MM.1S (cell line): ENCODE data around the gene ZNF555.

Source experiments
- DNase-seq: peaks from one replicate; pipeline ENCODE4 v3.0.0-alpha.2; 2015
- H2AFZ ChIP-seq: fragments of 300-600 bp; sonication (generic); 2 replicates; pipeline ENCODE4 v1.6.0; 2016; ENCODE audit warnings: antibody characterized with exemption, low read length
- H3F3A ChIP-seq: fragments of 300-600 bp; sonication (generic); 2 replicates; pipeline ENCODE4 v1.6.1; 2016; ENCODE audit warnings: mild to moderate bottlenecking, antibody characterized with exemption, low read length, moderate library complexity, mixed read lengths; ENCODE audit not compliant: insufficient read depth
- H3K27ac ChIP-seq: fragments of 300-600 bp; sonication (generic); 2 replicates; pipeline ENCODE4 v1.5.1; 2016; ENCODE audit warnings: mild to moderate bottlenecking, low read length
- H3K27me3 ChIP-seq: fragments of 300-600 bp; sonication (generic); replicated peaks from 2 replicates; pipeline ENCODE4 v1.6.0; 2016; ENCODE audit warnings: low read length; ENCODE audit not compliant: insufficient read depth
- H3K36me3 ChIP-seq: fragments of 300-600 bp; sonication (generic); replicated peaks from 2 replicates; pipeline ENCODE4 v1.6.1; 2016; ENCODE audit warnings: mild to moderate bottlenecking, low read length, mixed read lengths; ENCODE audit not compliant: insufficient read depth
- H3K4me1 ChIP-seq: fragments of 300-600 bp; sonication (generic); 2 replicates; pipeline ENCODE4 v1.6.1; 2016; ENCODE audit warnings: low read length, mixed read lengths
- H3K4me2 ChIP-seq: fragments of 300-600 bp; sonication (generic); 2 replicates; pipeline ENCODE4 v1.6.0; 2016; ENCODE audit warnings: low read depth, low read length
- H3K4me3 ChIP-seq: fragments of 300-600 bp; sonication (generic); 2 replicates; pipeline ENCODE4 v1.5.1; 2016; ENCODE audit warnings: low read length, mixed read lengths
- H3K79me2 ChIP-seq: fragments of 300-600 bp; sonication (generic); 2 replicates; pipeline ENCODE4 v1.6.1; 2016; ENCODE audit warnings: mixed run types, low read length, mixed read lengths
- H3K9ac ChIP-seq: fragments of 300-600 bp; sonication (generic); 2 replicates; pipeline ENCODE4 v1.6.1; 2016; ENCODE audit warnings: low read length, mixed read lengths
- H3K9me2 ChIP-seq: fragments of 300-600 bp; sonication (generic); replicated peaks from 2 replicates; pipeline ENCODE4 v1.6.1; 2016; ENCODE audit warnings: mild to moderate bottlenecking, low read length, mixed read lengths; ENCODE audit not compliant: insufficient read depth
- H3K9me3 ChIP-seq: fragments of 300-600 bp; sonication (generic); replicated peaks from 2 replicates; pipeline ENCODE4 v1.6.1; 2016; ENCODE audit warnings: mild to moderate bottlenecking, low read length, mixed read lengths; ENCODE audit not compliant: insufficient read depth
- H4K20me1 ChIP-seq: fragments of 300-600 bp; sonication (generic); 2 replicates; pipeline ENCODE4 v1.6.1; 2016; ENCODE audit warnings: mild to moderate bottlenecking, low read length, moderate library complexity, mixed read lengths; ENCODE audit not compliant: insufficient read depth
- EZH2 ChIP-seq: fragments of 300-600 bp; sonication (generic); optimal IDR thresholded peaks from 2 replicates; pipeline ENCODE3; 2017; ENCODE audit warnings: low read depth, mild to moderate bottlenecking, antibody characterized with exemption, low read length, mixed read lengths
- EZH2phosphoT487 ChIP-seq: fragments of 300-600 bp; sonication (generic); IDR thresholded peaks from 2 replicates; pipeline ENCODE4 v1.6.1; 2018; ENCODE audit warnings: antibody characterized with exemption, low read length
- TF ChIP-seq, protein P1 (sequence below): fragments of 300-600 bp; sonication (generic); IDR thresholded peaks from 2 replicates; pipeline ENCODE4 v1.5.1; 2016; ENCODE audit warnings: antibody characterized with exemption, low read length, mixed read lengths

The ZNF555 gene

DNA sequence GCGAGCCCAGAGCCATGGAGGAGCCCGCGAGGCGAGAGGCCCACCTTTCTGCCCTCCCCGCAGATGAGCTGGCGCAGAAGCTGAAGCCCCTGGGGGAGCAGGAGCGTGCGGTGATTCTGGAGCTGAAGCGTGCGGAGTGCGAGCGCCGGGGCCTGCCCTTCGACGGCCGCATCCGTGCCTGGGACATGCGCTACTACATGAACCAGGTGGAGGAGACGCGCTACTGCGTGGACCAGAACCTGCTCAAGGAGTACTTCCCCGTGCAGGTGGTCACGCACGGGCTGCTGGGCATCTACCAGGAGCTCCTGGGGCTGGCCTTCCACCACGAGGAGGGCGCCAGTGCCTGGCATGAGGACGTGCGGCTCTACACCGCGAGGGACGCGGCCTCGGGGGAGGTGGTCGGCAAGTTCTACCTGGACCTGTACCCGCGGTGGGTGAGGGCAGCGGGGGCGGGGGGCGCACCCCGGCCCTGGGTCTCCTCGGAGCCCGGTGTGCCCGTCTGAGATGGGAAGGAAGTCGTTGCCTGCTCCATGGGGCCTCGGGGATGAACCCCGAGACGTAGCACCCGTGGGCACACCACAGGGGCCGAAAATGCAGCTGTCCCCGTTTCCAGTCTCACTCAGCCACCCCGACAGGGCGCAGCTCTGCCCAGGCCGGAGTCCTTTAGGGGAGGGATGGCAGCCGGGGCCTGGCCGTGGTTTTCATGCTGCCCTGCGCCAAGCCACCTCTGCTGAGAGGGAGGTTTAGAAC lies 33.7 kb upstream of the ZNF555 start:
- H3K9me3 ChIP-seq: no peaks in the 10 kb centered on the region
- H4K20me1 ChIP-seq: no peaks in the 10 kb centered on the region
- DNase-seq: no peak
- no peak overlapping the region for H3K9ac ChIP-seq
- peaks cover 12% of the 10 kb centered on the region; the same call in 1 of the 2 replicates for H3K36me3 ChIP-seq
- no peak overlapping the region for H3K27ac ChIP-seq
- no peaks in the 10 kb centered on the region for H3F3A ChIP-seq
- TF ChIP-seq EZH2phosphoT487 (no peak), EZH2 (no peak)
- TF ChIP-seq, protein P1, sequence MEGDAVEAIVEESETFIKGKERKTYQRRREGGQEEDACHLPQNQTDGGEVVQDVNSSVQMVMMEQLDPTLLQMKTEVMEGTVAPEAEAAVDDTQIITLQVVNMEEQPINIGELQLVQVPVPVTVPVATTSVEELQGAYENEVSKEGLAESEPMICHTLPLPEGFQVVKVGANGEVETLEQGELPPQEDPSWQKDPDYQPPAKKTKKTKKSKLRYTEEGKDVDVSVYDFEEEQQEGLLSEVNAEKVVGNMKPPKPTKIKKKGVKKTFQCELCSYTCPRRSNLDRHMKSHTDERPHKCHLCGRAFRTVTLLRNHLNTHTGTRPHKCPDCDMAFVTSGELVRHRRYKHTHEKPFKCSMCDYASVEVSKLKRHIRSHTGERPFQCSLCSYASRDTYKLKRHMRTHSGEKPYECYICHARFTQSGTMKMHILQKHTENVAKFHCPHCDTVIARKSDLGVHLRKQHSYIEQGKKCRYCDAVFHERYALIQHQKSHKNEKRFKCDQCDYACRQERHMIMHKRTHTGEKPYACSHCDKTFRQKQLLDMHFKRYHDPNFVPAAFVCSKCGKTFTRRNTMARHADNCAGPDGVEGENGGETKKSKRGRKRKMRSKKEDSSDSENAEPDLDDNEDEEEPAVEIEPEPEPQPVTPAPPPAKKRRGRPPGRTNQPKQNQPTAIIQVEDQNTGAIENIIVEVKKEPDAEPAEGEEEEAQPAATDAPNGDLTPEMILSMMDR: no peak
- no peaks in the 10 kb centered on the region for H3K9me2 ChIP-seq
- H3K79me2 ChIP-seq: no peaks in the 10 kb centered on the region
- H3K4me2 ChIP-seq: no peak overlapping the region
- no peaks in the 10 kb centered on the region for H3K27me3 ChIP-seq
- H3K4me3 ChIP-seq: no peak overlapping the region
- no peaks in the 10 kb centered on the region for H3K4me1 ChIP-seq
- H2AFZ ChIP-seq: no peak overlapping the region

DNA sequence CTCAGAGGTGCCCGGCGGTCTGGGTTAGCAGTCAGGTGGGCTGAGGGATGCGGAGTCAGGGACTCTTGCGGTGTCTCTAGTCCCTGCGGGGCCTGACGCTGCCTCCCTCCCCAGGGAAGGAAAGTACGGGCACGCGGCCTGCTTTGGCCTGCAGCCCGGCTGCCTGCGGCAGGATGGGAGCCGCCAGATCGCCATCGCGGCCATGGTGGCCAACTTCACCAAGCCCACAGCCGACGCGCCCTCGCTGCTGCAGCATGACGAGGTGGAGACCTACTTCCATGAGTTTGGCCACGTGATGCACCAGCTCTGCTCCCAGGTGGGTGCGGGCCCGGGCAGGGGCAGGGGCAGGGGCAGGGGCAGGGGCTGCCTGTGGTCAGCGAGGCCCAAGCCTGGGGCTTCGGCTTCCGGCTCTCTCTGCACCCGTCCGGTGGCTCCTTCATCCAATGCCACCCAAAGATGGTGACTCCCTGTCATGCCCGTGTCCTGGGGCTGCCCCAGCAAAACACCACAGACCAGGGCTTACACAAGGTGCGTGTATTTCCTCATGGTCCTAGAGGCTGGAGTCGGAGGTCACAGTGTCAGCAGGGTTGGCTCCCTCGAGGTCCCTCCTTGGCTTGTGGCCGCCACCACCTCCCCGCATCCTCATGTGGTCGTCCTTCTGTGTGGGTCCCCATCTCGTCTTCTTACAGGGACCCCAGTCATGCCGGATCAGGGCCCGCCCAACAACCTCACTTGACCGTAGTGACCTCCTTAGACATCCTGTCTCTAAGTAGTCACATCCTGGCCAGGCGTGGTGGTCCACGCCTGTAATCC lies 32.9 kb upstream of the ZNF555 start:
- H3K9ac ChIP-seq: no peak overlapping the region
- no peak overlapping the region for H3K4me3 ChIP-seq
- H3K9me3 ChIP-seq: no peaks in the 10 kb centered on the region
- DNase-seq: no peak
- H3F3A ChIP-seq: no peaks in the 10 kb centered on the region
- H4K20me1 ChIP-seq: no peaks in the 10 kb centered on the region
- H3K27me3 ChIP-seq: no peaks in the 10 kb centered on the region
- no peaks in the 10 kb centered on the region for H3K79me2 ChIP-seq
- TF ChIP-seq EZH2 (no peak), EZH2phosphoT487 (no peak)
- TF ChIP-seq, protein P1: no peak
- H3K27ac ChIP-seq: no peak overlapping the region
- no peaks in the 10 kb centered on the region for H3K4me1 ChIP-seq
- no peak overlapping the region for H3K4me2 ChIP-seq
- peaks cover 12% of the 10 kb centered on the region; the same call in 1 of the 2 replicates for H3K36me3 ChIP-seq
- no peak overlapping the region for H2AFZ ChIP-seq
- no peaks in the 10 kb centered on the region for H3K9me2 ChIP-seq

DNA sequence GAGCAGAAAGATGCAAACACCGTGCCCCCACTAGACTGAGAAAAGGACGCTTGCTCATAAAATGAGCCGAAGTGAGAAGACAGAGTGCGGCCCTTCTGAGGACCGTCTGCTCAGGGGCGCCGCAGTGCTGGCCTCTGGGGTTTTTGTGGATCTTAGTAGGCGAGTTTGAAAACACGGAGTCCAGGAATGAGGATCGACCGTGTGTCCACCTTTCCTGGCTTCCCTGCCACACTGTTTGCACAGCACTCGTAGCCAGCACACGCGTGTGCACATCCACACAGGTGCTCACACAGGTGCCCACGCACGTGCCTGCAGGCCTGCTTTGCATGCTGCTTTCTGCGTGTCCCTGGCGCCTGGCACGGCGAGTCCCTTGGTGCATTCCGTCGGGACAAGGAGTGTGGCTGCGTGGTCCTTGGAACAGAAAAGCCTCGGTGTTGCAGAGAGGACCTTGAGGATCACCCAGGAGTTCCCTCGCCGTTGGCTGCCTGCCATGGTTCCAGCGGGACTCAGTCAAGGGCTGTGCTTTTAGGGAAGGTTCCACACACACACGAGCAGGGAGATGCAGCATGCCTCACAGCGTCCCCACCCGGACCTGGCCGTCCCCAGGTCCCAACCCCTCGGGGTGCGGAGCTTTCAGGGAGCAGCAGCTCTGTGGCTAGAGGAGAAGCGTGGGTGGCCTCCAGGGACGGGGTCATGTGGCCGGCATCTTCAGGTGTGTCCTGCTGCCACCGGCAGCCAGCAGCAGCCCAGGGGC lies 31.7 kb upstream of the ZNF555 start:
- peaks cover 12% of the 10 kb centered on the region; the same call in 1 of the 2 replicates for H3K36me3 ChIP-seq

More for the DNA sequence above, 31.7 kb upstream of the ZNF555 start:
- TF ChIP-seq EZH2 (no peak), EZH2phosphoT487 (no peak)
- TF ChIP-seq, protein P1: no peak
- Histone ChIP-seq H2AFZ (no peak overlapping the region), H3K4me1 (no peaks in the 10 kb centered on the region), H3K27ac (no peak overlapping the region), H4K20me1 (no peaks in the 10 kb centered on the region), H3K27me3 (no peaks in the 10 kb centered on the region), H3K9me2 (no peaks in the 10 kb centered on the region), H3K4me2 (no peak overlapping the region), H3K4me3 (no peak overlapping the region), H3K79me2 (no peaks in the 10 kb centered on the region), H3K9me3 (no peaks in the 10 kb centered on the region), H3F3A (no peaks in the 10 kb centered on the region), H3K9ac (no peak overlapping the region)
- no peak for DNase-seq
